Calu3 (cell line): ENCODE data around the gene TP53BP2. TPM values are rescaled to one million over a fixed set of nuclear protein-coding genes. Genes with fewer than 3 reads are reported as not detected.

ENCODE experiments used
- BruUV-seq: library from RNA; stranded (reverse); fragments of 400-500 nt; replicated peaks from 2 replicates; lab custom pipeline; 2021; lab: Mats Ljungman, UMichigan
- CTCF ChIA-PET: fragments of 300-600 bp; sonication (Branson Sonifier 250); formaldehyde crosslinking; loops from one replicate; lab custom pipeline; 2022; ENCODE audit warnings: antibody characterized with exemption; lab: Charles Lee
- DNase-seq: peaks from one replicate; pipeline ENCODE4 v3.0.0; 2022
- H3K27ac Mint-ChIP-seq: one replicate; pipeline ENCODE4 v1.8.0; 2022; ENCODE audit warnings: mixed read lengths; ENCODE audit not compliant: unreplicated experiment
- H3K27me3 Mint-ChIP-seq: one replicate; pipeline ENCODE4 v1.8.0; 2022; ENCODE audit warnings: mixed read lengths; ENCODE audit not compliant: unreplicated experiment
- H3K36me3 Mint-ChIP-seq: one replicate; pipeline ENCODE4 v1.8.0; 2022; ENCODE audit warnings: mild to moderate bottlenecking, moderate library complexity, mixed read lengths; ENCODE audit not compliant: insufficient read depth, unreplicated experiment
- H3K4me1 Mint-ChIP-seq: one replicate; pipeline ENCODE4 v1.8.0; 2022; ENCODE audit warnings: mild to moderate bottlenecking, low read depth, mixed read lengths; ENCODE audit not compliant: unreplicated experiment
- H3K4me3 Mint-ChIP-seq: one replicate; pipeline ENCODE4 v1.8.0; 2022; ENCODE audit warnings: mild to moderate bottlenecking, low read depth, moderate library complexity, mixed read lengths; ENCODE audit not compliant: unreplicated experiment
- H3K9me3 Mint-ChIP-seq: one replicate; pipeline ENCODE4 v1.8.0; 2022; ENCODE audit warnings: low read depth, mixed read lengths; ENCODE audit not compliant: unreplicated experiment
- CTCF ChIP-seq: fragments of 200-600 bp; IDR thresholded peaks from one replicate; pipeline ENCODE4 v1.8.0; 2022; ENCODE audit warnings: antibody characterized with exemption; ENCODE audit not compliant: unreplicated experiment
- intact Hi-C: fragments of 100-400 bp; cut with micrococcal nuclease; formaldehyde crosslinking; loops from one replicate; pipeline ENCODE4 v1.10.0; 2022; ENCODE audit not compliant: unreplicated experiment
- total RNA-seq: library from RNA; stranded (reverse); gene quantifications from 2 replicates; pipeline ENCODE4 v1.2.3, GENCODE V29; 2022

The TP53BP2 gene
- total RNA-seq, 1 experiment from 2014 or later = 66.4 TPM

- peaks cover 50% of the 10 kb centered on the region for H3K36me3 Mint-ChIP-seq
- no peaks in the 10 kb centered on the region for H3K27me3 Mint-ChIP-seq
- H3K27ac Mint-ChIP-seq = no peak overlapping the region
- intact Hi-C loops = no loop called here
- CTCF ChIA-PET = no interaction called here
- no peak for TF ChIP-seq CTCF
- H3K4me1 Mint-ChIP-seq = peaks cover 11% of the 10 kb centered on the region
- no peaks in the 10 kb centered on the region for H3K9me3 Mint-ChIP-seq
- H3K4me3 Mint-ChIP-seq = no peak overlapping the region
- DNase-seq = no peak
- BruUV-seq = no TSS peak
These were observed 56.9 kb downstream of the TP53BP2 start for GRCh38 chr1:223788746-223789415.

- Mint-ChIP-seq H3K36me3 (peaks cover 46% of the 10 kb centered on the region), H3K4me1 (no peaks in the 10 kb centered on the region), H3K27ac (no peak overlapping the region), H3K4me3 (no peak overlapping the region), H3K9me3 (no peaks in the 10 kb centered on the region), H3K27me3 (no peaks in the 10 kb centered on the region)
- intact Hi-C loops = no loop called here
- CTCF ChIA-PET = no interaction called here
- TF ChIP-seq CTCF = no peak
- no peak for DNase-seq
- BruUV-seq = no TSS peak
These were observed 59.9 kb downstream of the TP53BP2 start for GRCh38 chr1:223785808-223786207.

GRCh38 chr1:223784541-223784940 lies 61.2 kb downstream of the TP53BP2 start:
- no peak for TF ChIP-seq CTCF
- CTCF ChIA-PET = no interaction called here
- DNase-seq = no peak
- intact Hi-C loops = no loop called here
- Mint-ChIP-seq H3K27ac (no peak overlapping the region), H3K36me3 (peaks cover 48% of the 10 kb centered on the region), H3K4me3 (no peak overlapping the region), H3K9me3 (no peaks in the 10 kb centered on the region), H3K4me1 (no peaks in the 10 kb centered on the region), H3K27me3 (no peaks in the 10 kb centered on the region)
- no TSS peak for BruUV-seq

- Mint-ChIP-seq H3K27me3 (no peaks in the 10 kb centered on the region), H3K4me3 (no peak overlapping the region), H3K27ac (no peak overlapping the region), H3K36me3 (peaks cover 50% of the 10 kb centered on the region), H3K4me1 (no peaks in the 10 kb centered on the region), H3K9me3 (no peaks in the 10 kb centered on the region)
- no peak for DNase-seq
- intact Hi-C loops = no loop called here
- CTCF ChIA-PET = interaction anchor here (0.5 kb wide), 1 partner anchor 358 kb away, joined by 3 read pairs; no protein-coding TSS in a partner anchor
- TF ChIP-seq CTCF = no peak
- no TSS peak for BruUV-seq
These were observed 62.1 kb downstream of the TP53BP2 start for GRCh38 chr1:223783676-223784075.
